ENCODE data around the gene GBX1.

The GBX1 gene

DNA sequence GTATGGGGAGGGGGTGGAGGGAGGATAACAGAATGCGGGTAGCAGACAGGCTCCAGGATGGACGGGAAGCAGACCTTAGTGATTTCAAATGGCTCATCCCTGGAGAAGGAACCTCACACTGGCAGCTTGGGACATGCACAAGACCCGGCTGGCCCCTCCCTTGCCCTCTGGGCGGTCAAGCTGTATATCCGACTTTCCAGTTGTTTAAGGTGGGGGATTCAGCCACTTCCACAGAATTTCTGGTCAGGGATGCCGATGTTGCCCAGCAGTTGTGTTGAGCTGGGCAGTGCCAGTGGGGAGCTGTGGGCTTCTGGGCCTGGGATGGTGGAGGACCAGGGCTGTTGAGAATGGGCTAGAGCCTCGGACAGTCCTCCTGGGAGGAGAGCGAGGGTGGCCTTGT is 38.8 kb downstream of the GBX1 start:
- DNase-seq (ENCODE audit: low read depth) = no peak
- TF ChIP-seq, protein P1, sequence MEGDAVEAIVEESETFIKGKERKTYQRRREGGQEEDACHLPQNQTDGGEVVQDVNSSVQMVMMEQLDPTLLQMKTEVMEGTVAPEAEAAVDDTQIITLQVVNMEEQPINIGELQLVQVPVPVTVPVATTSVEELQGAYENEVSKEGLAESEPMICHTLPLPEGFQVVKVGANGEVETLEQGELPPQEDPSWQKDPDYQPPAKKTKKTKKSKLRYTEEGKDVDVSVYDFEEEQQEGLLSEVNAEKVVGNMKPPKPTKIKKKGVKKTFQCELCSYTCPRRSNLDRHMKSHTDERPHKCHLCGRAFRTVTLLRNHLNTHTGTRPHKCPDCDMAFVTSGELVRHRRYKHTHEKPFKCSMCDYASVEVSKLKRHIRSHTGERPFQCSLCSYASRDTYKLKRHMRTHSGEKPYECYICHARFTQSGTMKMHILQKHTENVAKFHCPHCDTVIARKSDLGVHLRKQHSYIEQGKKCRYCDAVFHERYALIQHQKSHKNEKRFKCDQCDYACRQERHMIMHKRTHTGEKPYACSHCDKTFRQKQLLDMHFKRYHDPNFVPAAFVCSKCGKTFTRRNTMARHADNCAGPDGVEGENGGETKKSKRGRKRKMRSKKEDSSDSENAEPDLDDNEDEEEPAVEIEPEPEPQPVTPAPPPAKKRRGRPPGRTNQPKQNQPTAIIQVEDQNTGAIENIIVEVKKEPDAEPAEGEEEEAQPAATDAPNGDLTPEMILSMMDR (IDR thresholded peaks at IDR 0.05; ENCODE audit: control insufficient read depth, extremely low read depth, insufficient read depth) = no peak

DNA sequence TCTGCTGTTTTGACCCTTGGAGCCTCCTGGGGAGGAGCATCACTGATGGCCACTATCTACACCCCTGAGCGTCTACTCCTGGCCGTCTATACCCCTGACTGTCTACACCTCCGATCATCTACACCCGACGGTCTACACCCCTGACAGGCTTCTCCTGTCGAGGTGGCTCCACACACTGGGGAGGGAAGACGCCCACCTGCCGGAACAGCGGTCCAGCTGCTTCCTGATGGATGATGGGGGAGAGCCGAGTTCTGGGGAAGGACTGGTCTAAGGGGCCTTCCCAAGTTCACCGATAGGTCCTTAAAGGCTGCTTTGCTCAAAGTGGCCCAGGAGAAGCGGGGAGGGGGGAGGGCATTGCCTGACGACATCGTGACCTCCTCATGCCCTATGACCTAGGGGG is 39.4 kb downstream of the GBX1 start:
- H3K4me3 ChIP-seq (ENCODE audit: low read depth, low read length) = no peak overlapping the region
- TF ChIP-seq, protein P1 (IDR thresholded peaks at IDR 0.05; ENCODE audit: control insufficient read depth, extremely low read depth, insufficient read depth) = no peak
- no peak for DNase-seq (ENCODE audit: low read depth)

More for the DNA sequence above, 38.8 kb downstream of the GBX1 start:
- no peak overlapping the region for H3K4me3 ChIP-seq (ENCODE audit: low read depth, low read length)

DNA sequence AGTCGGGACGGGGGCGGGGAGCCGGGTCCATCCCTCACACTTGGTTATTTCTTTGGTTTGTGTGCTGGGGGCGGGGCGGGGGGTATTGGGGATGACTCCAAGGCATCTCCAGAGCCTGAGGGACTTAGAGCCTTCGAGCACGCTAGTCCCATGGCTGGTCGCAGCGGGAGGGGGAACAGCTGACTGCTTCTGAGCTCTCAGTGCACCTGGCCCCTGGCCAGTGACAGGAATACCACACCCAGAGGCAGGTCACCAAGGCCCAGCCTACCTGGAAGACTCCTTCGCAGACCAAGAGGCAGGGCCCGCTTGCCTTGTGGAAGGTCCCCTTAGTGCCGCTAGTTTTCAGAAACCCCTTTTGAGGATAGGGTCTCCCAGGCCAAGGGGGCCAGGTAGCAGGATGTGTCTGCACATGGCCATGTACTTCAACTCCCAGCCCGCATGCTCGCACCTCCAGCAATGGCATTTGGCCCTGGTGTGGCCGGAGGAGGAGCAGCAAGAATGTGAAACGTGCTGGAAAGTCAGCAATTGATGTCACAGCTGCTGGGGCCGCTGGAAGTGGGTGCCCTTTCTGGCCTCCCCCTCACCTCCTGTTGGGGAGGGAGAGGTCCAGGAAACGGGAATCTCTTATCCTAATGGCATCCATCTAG is 40.9 kb downstream of the GBX1 start:
- TF ChIP-seq, protein P1 (IDR thresholded peaks at IDR 0.05; ENCODE audit: control insufficient read depth, extremely low read depth, insufficient read depth) = no peak
- DNase-seq (ENCODE audit: low read depth) = peak; percentile 57
- H3K4me3 ChIP-seq (ENCODE audit: low read depth, low read length) = no peak overlapping the region

DNA sequence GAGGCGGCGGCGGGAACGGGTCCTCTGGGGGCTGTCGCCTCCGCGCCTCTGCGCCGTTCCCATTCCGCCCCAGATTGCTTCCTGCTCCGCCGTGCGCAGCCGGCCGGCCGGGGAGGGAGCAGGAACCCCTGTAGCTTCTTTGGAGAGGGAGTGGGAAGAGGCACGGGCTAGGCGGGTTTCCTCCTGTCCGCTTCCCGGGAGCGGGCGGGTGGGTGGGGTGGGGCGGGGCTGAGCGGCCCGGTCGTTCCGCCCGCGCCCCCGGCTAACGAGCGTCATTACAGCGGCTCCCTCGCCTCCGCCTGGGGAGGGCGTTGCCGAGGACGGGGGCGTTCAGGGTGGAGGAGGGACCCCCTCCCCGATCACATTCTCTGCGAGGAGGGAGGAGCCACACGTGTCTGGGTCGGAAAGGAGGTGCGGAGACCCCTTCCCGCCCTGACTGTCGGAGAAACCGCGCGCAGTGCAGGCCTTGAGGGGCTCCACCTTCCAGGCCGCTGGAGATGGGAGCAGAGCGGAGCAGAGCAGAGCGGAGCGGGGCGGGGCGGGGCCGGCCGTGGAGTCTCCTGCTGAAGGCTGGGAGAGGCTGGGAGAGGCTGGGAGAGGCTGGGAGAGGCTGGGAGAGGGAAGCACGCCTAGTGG is 41.5 kb downstream of the GBX1 start:
- TF ChIP-seq, protein P1 (IDR thresholded peaks at IDR 0.05; ENCODE audit: control insufficient read depth, extremely low read depth, insufficient read depth) = no peak
- H3K4me3 ChIP-seq (ENCODE audit: low read depth, low read length) = peak overlapping the region; percentile 49
- DNase-seq (ENCODE audit: low read depth) = no peak

DNA sequence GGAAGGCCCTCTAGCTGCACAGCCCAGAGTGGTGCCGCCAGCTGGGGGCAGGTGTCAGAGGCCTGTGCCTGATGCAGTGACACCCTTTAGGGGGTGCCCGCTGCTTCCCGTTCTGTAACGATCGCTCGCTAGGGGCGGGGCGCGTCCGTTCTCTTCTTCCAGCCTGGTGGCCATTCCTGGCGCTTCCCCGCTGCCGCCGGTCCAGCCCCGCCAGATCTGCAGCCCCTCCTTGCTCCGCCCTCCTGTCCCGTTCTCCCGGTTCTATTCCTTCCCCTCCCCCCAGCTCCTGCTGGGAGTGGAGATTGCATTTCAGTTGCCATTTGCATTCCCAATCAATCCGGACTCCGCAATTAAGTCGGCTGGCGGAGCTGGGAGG is 42.0 kb downstream of the GBX1 start:
- H3K4me3 ChIP-seq (ENCODE audit: low read depth, low read length) = peak overlapping the region; percentile 49
- TF ChIP-seq, protein P1 (IDR thresholded peaks at IDR 0.05; ENCODE audit: control insufficient read depth, extremely low read depth, insufficient read depth) = no peak
- no peak for DNase-seq (ENCODE audit: low read depth)

DNA sequence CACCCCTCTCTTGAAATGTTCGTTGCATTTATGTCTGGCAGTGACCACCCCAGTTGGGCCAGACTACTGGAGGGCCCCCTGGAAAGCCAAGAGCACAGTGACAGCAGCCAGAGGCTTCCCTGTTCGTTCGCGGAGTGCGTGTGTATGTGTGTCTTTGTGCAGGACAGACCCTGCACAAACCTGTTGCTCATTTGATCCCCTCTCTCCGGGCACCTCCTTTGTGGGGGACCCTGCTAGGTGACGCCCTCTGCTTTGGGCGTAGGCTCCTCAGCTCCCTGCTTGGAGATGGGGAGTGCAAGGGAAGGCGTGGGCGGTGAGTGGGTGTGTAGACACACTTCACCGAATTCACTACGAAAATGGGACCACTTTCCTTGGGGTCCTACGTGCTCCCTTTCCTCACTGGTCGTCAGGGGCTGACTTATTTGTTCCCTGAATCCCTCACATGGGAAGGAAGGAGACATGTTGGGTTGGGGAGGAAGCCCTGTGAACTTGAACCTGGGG is 42.5 kb downstream of the GBX1 start:
- no peak for DNase-seq (ENCODE audit: low read depth)
- TF ChIP-seq, protein P1 (IDR thresholded peaks at IDR 0.05; ENCODE audit: control insufficient read depth, extremely low read depth, insufficient read depth) = no peak
- H3K4me3 ChIP-seq (ENCODE audit: low read depth, low read length) = peak overlapping the region; percentile 49

Data from LNCaP clone FGC (cell line).